Uterus (tissue), 2 donors: ENCODE data around the gene KRT3.

Experiments
- POLR2A ChIP-seq, 2 donors: fragments of 450-650 bp; IDR thresholded peaks; one replicate each; pipeline ENCODE4 v1.6.1; 2016; ENCODE audit warnings: antibody characterized with exemption in 2 of 2, mild to moderate bottlenecking in 1 of 2, moderate library complexity in 1 of 2
- TF ChIP-seq, protein P1 (sequence below), 4 experiments: fragments of 200-600 bp in 2 of 4; fragments of 450-650 bp in 2 of 4; sonication (generic) in 2 of 4; IDR thresholded peaks; one replicate each; pipeline ENCODE4 v1.5.1; 2016 to 2019; ENCODE audit warnings: antibody characterized with exemption in 4 of 4, mild to moderate bottlenecking in 2 of 4, moderate library complexity in 1 of 4

DNA sequence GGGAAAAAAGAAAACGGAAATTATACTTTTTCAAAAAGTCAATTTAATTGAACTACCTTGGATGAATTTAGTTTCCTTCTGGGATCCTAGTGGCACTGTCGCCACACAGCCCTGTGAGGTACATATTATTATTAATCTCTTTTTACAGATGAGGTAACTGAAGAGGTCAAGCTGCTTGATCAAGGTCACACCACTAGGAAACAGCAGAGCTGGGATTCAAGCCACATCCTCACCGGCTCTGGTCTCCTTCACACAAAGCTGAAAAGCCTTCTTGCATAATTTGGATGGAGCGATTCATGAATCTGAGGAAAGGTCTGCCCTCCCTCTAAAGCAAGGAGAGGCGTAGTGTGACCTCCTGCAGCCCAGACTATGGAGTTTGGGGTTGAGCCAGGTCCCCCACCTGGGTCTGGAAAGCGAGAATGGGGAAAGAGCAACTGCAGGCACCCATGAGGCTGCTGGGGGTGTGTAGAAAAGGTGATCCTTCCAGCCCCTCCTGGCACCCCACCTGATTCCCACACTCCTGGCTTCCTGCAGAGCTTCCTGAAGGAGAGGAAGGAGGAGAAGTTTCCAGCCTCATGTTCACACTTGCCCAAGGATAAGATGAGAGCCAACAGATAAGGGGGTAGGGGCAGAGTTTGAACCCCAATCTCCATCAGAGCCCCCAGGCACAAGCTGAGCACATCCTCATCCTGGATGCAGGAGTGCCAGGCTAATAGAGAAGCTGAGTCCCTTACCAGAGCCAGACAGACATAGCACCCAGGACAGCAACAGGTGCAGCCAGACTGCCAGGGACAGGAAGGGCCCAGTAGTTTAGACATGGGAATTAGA lies 42.1 kb upstream of the KRT3 start:
- no peak for TF ChIP-seq POLR2A (IDR thresholded peaks at IDR 0.05)
- TF ChIP-seq, protein P1, sequence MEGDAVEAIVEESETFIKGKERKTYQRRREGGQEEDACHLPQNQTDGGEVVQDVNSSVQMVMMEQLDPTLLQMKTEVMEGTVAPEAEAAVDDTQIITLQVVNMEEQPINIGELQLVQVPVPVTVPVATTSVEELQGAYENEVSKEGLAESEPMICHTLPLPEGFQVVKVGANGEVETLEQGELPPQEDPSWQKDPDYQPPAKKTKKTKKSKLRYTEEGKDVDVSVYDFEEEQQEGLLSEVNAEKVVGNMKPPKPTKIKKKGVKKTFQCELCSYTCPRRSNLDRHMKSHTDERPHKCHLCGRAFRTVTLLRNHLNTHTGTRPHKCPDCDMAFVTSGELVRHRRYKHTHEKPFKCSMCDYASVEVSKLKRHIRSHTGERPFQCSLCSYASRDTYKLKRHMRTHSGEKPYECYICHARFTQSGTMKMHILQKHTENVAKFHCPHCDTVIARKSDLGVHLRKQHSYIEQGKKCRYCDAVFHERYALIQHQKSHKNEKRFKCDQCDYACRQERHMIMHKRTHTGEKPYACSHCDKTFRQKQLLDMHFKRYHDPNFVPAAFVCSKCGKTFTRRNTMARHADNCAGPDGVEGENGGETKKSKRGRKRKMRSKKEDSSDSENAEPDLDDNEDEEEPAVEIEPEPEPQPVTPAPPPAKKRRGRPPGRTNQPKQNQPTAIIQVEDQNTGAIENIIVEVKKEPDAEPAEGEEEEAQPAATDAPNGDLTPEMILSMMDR (IDR thresholded peaks at IDR 0.05), result no peak
